Measurements from ENCODE around the gene RUFY3. TPM values are rescaled to one million over a fixed set of nuclear protein-coding genes. Genes with fewer than 3 reads are reported as not detected.

The RUFY3 gene
- total and polyA plus RNA-seq, 9 of the 15 experiments (the other 6 are each of a cell fraction or from before 2014, with no cell fraction given), result 4.2 to 31.1 (median 21.5) TPM

- no peak for TF ChIP-seq SAFB2 (IDR thresholded peaks at IDR 0.05; ENCODE audit: borderline replicate concordance, low read depth, low read length, severe bottlenecking)
- TF ChIP-seq BCOR (IDR thresholded peaks at IDR 0.05), result peak; percentile 49; the same call in 1 of the 2 replicates
- TF ChIP-seq ZNF699 (CRISPR knock-in tag; IDR thresholded peaks at IDR 0.05; ENCODE audit: insufficient replicate concordance), result no peak
- no peak for TF ChIP-seq CBFA2T3 (IDR thresholded peaks at IDR 0.05)
- TF ChIP-seq NFXL1 (CRISPR knock-in tag; IDR thresholded peaks at IDR 0.05), result no peak
- no peak for TF ChIP-seq CHD1 (IDR thresholded peaks at IDR 0.05; ENCODE audit: low read length)
- TF ChIP-seq ERF (CRISPR knock-in tag; IDR thresholded peaks at IDR 0.05), result no peak
- no peak for TF ChIP-seq GMEB1 (CRISPR knock-in tag; IDR thresholded peaks at IDR 0.05)
- no peak for TF ChIP-seq STAG1 (CRISPR knock-in tag; IDR thresholded peaks at IDR 0.05; ENCODE audit: borderline replicate concordance)
- no peak for TF ChIP-seq ZNF764 (CRISPR knock-in tag; IDR thresholded peaks at IDR 0.05; ENCODE audit: low read depth)
- TF ChIP-seq POLR2H (tag; IDR thresholded peaks at IDR 0.05; ENCODE audit: low read depth), result no peak
- no peak for TF ChIP-seq ZNF184 (CRISPR knock-in tag; IDR thresholded peaks at IDR 0.05)
- TF ChIP-seq SRSF1 (IDR thresholded peaks at IDR 0.05; ENCODE audit: low read depth, low read length), result no peak
- 0 out of 2 replicates have a peak, but pooled peaks have one; percentile 57 for TF ChIP-seq HBP1 (CRISPR knock-in tag; IDR thresholded peaks at IDR 0.05)
- TF ChIP-seq JUND (IDR thresholded peaks at IDR 0.05; ENCODE audit: borderline replicate concordance, low read depth, low read length), result no peak
- no peak for TF ChIP-seq JUND (tag; IDR thresholded peaks at IDR 0.05; ENCODE audit: borderline replicate concordance, low read depth, low read length)
- TF ChIP-seq ZNF79 (CRISPR knock-in tag; IDR thresholded peaks at IDR 0.05; ENCODE audit: low read depth), result no peak
- TF ChIP-seq TBL1XR1 (IDR thresholded peaks at IDR 0.05; ENCODE audit: low read length in 2 of 2), result no peak
- no peak for TF ChIP-seq JUNB (CRISPR knock-in tag; conservative IDR thresholded peaks at IDR 0.05)
- no peak for TF ChIP-seq E2F4 (CRISPR knock-in tag; IDR thresholded peaks at IDR 0.05; ENCODE audit: low read depth)
- no peak for TF ChIP-seq MTA2 (IDR thresholded peaks at IDR 0.05; ENCODE audit: low read depth)
Observed at GRCh38 chr4:70688795-70689231, 33.0 kb upstream of the RUFY3 start (continued).

Measured in K562 (cell line).